Stromal cell of bone marrow (primary cell): ENCODE results near the gene SLC16A12.
"Not testable (repeated sequence)": the region's sequence is repeated elsewhere in the genome, so short reads cannot be mapped to it uniquely, and the experiment has no call there.

Experiments used
- DNase-seq: peaks from one replicate; pipeline ENCODE4 v3.0.0-alpha.2; 2012; ENCODE audit warnings: low read depth

SLC16A12 gene

DNA sequence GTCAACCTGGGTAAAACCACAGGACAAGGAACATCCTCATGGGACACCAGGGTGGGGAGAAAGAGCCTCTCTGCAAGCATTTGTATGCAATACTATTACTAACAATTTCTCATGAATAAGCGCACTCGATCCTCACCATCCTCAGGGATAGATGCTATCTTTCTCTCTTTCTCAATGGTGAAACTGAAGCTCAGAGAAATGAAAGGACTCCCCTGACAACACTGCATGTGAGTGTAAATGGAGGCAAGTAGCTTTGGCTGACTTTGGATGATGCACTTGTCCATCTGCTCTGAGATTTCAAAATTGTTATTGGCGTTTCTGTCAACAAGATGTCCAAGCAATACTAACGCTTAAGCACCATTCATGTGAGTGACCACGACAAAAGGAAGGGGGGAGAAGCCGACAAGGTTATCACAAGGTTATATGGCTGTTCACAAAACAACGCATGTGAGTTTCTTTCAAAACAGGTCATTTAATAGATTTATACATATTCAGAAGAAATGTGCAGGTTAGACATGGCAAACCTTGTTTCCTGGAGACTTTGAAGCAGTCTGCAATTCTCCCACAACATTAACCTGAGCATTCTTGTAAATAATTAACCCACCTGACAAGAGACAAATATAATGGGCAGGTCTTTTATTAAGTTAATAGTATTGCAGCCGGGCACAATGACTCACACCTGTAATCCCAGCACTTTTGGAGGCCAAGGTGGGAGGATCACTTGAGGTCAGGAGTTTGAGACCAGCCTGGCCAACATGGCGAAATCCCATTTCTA, 67.0 kb downstream of the SLC16A12 start:
- no peak for DNase-seq

DNA sequence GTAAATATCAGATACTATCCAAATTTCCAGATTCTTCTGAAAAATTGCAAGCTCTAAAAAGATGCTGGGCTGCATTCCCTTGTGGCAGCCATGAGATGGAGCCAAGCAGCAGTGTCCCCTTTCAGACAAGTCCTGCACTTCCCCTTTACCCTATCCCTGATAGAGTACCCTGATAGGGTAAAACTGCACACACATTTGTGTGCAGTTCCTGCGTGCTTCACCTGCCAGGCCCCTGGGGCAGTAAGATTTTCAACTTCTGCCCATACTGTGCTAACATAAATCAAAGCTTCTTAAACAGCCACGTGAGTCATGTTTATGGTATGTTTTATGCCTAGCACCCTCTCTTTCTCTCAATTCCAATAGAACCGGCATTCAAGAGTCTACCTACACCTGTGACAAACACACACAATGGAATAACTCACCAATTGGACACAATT, 68.8 kb downstream of the SLC16A12 start:
- no peak for DNase-seq

- no peak for DNase-seq
Measured at GRCh38 chr10:89465196-89465595, 70.2 kb downstream of the SLC16A12 start.

DNA sequence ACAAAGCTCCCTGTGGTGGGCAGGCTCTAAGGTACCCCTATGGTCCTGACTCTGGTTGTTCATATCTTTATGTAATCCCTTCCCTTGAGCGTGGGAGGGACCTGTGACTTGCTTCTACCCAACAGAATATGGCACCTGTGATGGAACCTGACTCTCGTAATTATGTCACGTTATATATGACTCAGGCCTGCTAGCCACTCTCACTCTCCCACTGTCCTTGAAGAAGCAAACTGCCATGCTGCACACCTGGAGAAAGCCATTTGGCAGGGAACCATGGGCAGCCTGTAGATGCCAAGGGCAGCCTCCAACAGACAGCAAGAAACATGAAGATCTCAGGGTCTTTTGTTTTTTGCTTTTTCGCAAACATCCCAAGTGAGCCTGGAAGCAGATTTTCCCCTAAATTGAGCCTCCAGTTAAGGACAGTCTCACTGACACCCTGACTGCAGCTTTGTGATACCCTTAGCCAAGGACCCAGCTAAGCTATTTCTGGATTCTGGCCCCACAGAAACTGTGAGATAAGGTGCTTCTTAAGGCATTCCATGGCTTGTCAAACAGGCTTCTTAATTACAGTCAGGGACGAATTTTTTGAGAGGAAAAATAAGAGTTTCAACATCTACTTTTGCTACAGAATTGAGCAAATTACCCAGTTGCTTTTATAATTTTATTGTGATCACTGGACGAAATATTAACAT, 71.4 kb downstream of the SLC16A12 start:
- no peak for DNase-seq

DNA sequence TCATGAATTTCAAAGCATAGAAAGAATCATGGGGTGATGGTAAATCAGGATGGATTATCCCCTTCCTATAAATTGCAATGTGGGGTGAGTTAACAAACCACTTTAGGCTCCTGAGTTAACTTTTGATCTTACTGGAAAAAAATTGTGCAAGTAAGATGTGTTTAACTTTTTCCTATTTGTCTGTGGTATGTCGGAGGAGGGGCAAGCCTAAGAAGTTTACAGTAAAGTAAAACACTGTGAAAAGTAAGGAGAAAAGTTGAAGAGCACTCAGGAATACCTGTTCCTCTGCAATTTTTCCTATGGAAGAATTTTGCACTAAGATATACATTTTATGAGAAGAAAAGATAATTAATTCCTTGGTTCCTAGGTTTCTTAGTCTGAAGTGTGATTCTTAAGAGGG, 76.6 kb downstream of the SLC16A12 start:
- DNase-seq, result no peak

DNA sequence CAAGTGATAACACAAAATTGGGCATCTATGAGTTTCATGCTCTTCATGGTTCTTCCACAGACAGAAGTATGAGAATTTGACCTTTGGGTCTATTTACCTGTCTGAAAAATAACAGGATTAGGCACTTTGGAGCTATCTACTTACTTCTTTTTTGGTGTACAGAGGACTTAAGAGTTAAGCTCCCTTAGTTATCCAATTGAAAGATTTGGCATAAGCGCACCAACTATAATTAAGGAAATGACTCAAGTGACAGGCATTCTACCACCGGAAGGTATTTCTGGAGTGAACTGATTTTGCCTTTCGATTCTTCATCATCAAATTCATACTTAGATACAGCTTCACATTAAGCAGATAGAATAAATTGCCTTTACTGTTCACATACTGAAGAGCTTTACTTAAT, 77.1 kb downstream of the SLC16A12 start:
- DNase-seq, result no peak

DNA sequence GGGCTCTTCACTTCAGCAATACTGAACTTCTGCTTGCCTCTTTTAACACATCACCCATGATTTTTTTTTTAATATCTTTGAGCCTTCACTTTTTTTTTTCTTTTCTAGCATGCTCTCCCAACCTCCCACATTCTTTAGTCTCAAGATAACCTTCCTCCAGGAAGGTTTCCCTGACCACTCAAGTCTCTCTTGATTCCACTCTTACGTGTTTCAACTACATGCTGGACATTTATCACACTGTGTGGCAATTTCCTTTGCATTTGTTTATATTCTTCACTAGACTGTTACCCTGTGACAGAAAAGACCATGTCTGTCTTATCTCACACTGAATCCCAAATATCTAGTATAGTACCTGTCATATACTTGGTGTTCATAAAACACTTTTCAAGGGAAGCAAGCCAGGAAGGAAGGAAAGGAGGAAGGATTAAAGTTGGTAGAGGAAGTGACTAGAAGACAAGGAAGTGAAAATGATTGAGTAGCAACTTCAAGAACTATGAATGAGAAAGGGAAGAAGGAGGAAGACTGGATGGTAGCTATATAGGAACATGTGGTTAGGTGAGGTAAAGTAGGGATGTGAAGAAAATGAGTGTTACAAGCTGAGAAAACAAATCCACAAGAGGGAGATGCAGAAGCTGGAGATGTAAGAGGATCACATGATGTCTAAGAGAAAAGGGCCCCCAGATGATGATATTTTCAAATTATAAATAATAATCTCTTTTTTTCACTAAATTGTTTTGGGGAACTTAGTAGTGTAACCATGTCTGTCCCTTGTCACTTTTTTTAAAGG, 80.6 kb downstream of the SLC16A12 start:
- DNase-seq, result no peak

- DNase-seq, result no peak
Measured at GRCh38 chr10:89452193-89452592, 83.2 kb downstream of the SLC16A12 start.

DNA sequence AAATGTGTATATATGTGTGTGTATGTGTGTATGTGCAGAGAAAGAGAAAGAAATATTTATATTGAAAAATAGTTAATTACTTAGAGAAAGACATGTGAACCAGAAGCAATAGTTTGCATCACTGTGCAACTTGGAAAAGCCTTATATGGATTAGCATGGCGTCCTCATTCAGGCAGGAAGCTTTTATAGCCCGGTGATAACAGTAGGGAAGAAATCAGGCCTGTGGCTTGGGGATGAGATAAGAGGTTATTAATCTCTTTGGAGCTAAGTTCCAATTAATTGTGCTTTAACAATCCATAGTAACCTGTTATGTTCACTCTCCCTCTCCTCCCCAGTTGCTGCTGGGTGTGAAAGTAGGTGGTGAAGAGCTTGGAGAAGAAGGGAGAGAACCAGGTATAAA, 84.5 kb downstream of the SLC16A12 start:
- no peak for DNase-seq

GRCh38 chr10:89444819-89445218, 90.6 kb downstream of the SLC16A12 start:
- DNase-seq, result not testable (repeated sequence)

DNA sequence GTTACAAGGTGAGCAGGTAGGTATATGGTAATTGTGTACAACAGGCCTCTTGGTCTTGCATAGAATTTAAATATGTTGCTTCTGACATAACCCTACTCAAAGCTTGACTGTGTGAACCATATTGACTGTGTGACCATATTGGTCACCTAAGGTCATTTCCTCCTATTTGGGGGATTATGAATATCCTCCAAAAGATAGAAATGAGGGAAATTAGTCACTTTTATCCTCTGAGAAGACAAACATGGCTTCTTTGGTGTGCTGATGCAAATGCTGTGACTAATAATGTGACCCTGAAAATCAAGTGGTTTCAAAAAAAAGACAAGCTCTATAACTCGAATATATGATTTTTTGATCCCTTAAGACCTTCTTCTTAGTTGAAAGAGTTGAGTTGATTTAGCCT, 93.1 kb downstream of the SLC16A12 start:
- no peak for DNase-seq

- DNase-seq, result no peak
Measured at GRCh38 chr10:89440226-89441009, 95.0 kb downstream of the SLC16A12 start.

DNA sequence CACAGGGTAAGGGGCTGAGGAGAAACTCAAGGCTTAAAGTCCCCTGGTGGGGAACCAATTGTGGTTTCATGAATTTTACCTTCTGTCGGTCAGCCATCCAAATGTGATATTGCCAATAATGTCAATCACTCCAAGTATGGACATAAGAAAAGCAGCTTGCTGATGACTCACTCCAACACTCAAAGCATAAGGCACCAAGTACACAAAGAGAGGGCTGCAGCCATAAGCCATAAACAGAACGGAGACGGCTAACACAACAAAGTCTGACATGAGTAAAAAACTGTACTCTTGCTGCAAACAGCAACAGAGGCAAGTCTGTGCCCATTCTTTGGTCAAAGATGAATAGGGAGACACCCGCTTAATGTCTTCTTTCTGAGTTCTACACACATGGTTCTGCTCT, 96.9 kb downstream of the SLC16A12 start:
- no peak for DNase-seq

- no peak for DNase-seq
Measured at GRCh38 chr10:89431977-89432376, 103.4 kb downstream of the SLC16A12 start.

DNA sequence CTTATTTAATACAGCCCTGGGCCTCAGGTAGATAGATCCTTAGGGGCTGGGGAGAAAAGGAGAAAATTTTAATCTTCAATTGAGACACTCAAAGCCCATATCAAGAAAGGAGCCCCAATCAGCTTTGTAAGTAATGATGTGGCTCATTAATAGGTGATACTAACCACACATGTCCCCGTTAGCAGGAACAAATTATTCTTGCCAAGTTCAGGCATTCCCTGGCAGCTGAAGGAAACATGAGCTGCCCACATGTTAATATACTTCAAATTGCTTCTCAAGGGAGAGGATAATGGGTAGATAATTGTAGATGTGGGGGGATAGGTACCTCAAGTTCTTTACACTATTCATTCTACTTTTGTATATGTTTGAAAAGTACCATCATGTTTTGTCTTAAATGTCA, 106.5 kb downstream of the SLC16A12 start:
- no peak for DNase-seq

- peak; percentile 57 for DNase-seq
Measured at GRCh38 chr10:89427629-89428028, 107.8 kb downstream of the SLC16A12 start.

DNA sequence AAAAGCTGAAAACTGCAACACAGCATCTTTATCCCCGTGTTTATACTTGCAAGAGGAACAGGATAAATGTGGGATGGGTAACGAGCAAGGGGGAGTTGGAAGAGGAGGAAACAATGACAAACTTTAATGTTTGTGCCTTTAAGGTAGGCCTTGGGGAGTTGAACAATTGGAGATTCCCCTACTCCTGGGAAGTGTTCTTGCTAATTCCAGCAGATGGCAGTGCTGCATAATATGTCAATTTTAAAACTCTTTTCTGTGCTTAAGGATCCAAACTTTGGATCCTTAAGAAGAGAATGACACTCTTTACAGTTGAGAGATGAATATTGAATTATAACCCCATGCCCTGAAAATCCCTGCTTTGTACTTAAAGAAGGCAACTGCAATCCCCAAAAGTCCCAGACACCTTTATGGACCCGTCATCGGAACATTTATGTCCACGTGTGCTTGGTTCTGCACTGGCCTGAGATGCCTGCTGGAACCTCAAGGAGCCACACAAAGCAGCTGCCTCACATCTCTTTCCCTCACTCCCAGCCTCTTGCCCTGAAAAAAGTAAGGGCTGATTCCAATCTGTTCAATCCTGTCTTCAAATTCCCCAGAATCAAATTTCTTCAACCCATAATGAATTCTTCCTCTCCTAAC, 109.0 kb downstream of the SLC16A12 start:
- DNase-seq, result peak; percentile 36

- DNase-seq, result no peak
Measured at GRCh38 chr10:89425000-89425399, 110.4 kb downstream of the SLC16A12 start.

DNA sequence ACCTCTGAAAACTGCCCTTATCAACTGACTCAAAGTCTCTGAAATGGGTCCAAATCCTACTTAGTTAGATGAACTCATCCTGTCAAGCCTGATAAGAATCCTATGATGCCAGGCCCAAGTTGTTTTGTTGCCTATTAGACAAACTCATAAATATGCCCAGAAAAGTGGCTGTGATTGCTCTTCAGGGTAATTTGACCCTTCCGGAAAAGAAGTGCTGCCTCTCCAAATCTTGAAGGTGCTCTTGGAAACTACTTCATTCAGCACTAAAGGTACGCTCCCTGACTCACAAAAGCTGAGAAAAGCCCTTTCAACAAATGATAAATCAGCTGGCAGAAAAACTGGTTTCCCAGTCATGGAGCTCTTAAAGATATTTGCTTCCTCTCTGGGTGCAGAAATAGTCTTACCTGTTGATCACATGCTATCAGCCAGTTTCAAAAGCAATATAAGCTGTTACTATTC, 114.3 kb downstream of the SLC16A12 start:
- no peak for DNase-seq

DNA sequence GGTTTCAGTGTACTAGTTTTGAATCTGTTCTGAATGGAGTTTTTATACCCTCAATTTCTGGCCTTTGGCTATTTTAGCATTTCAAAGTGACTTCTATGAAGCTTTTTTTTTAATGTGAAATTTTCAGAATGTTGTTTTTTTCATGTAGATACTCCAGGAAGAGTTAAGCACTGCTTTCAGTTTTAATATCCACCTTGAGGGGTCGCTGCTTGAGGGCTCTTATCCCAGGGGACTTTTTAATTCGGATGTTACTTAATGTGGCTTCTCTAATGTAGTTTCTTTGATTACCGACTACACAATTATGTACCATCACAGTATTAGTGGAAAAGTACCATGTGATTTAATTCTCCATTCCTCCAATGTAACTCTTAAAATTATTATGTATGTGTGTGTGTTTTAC, 115.8 kb downstream of the SLC16A12 start:
- peak; percentile 15 for DNase-seq

DNA sequence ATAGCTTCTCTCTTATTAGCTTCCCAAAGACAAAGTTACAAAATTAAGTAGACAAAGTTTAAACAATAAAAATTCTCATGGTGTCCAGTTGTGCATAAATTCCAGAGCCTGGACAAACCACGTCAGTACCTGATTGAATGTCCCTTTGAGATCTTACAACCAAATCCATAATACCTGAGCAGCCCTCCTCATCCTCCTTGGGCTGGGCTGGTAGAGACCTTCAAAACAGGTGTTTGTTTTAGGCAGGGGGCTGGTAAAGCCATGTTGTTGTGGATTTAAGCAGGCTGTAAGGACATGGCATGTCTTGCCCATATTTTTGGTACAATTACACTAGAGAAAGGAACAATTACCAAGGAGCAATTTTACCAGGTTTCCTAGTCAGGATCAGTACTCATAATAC, 118.9 kb downstream of the SLC16A12 start:
- no peak for DNase-seq
